CMK (cell line): ENCODE data around the gene RAC3.

Experiments
- DNase-seq: peaks from one replicate; pipeline ENCODE4 v3.0.0-alpha.2; 2010; ENCODE audit warnings: low read depth

Gene RAC3

DNA sequence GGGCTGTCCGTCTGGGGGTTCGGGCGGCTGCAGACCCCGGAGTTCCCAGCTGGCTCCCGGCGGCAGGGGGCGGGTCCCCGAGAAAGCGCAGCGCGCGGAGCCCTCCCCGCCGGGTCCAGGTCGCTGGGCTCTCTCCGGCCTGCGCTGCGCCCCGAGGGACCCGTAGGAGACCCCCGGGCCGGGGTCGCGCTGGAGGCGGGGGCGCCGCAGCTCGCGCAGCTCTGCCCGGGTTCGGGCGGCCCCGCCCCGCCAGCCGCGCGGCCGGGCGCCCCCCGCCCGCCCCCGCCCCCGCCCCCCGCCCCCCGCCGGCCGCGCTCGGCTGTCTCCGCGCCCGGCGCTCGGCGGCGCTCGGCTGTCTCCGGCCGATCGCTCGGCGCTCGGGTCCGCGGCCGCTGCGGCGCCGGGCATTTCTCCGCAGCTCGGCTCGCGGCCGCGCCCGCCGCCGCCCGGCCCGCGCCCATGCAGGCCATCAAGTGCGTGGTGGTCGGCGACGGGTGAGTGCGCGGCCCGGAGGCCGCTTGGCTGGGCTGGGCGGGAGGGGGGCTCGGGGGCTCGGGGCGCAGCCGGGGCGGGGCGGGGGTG, at the start of gene RAC3:
Gene RAC3, plus strand, starts transcription at position 376 of the 582 bp plus-strand sequence. Its CDS starts 84 bp downstream, at position 460.
- no peak for DNase-seq

- DNase-seq, result no peak
Measured at GRCh38 chr17:81983011-81983638, 48.4 kb upstream of the RAC3 start.

DNA sequence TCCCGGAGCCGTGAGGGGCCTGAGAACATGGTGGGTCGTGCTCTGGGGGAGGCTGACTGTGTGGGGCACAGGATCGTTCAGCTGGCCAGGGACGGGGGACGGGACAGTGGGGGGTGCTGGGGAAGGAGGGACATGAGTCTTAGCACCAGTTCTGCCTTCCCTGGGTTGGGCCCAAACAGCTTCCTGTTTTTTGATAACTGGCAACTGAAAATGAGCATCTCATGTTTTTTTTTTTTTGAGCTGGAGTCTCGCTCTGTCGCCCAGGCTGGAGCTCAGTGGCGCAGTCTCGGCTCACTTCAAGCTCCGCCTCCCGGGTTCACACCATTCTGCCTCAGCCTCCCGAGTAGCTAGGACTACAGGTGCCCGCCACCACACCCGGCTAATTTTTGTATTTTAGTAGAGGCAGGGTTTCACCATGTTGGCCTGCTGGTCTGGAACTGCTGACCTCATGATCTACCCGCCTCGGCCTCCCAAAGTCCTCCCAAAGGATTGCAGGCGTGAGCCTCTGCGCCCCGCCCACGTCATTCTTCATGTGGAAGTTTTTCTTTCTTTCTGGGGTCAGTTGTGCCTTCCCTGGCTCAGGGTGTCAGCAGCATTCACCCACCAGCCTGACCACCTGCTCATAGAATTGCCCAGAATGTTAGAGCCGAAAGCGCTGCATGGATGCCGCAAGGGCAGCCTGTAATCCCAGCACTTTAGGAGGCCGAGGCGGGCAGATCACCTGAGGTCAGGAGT, 47.7 kb upstream of the RAC3 start:
- DNase-seq, result no peak

DNA sequence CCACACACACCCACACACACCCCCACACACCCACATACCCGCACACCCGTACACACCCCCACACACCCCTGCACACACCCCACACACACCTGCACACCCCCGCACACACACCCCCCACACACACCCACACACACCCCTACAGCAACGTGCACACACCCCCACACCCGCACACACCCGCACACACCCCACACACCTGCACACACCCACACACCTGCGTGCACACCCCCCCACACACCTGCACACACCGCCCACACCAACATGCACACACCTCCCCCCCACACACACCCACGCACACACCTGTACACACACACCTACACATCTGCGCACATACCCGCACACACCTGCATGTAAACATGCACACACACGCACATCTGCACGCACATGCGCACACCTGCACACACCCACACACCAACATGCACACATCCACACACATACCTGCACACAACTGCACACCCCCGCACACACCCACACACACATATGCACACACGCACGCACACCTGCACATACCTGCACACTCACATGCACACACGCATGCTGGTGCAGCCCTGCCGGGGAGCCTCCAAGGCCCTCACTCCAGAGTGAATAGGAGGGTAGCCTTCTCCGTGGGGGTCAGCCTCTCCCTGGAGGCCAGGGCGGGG, 46.6 kb upstream of the RAC3 start:
- no peak for DNase-seq

DNA sequence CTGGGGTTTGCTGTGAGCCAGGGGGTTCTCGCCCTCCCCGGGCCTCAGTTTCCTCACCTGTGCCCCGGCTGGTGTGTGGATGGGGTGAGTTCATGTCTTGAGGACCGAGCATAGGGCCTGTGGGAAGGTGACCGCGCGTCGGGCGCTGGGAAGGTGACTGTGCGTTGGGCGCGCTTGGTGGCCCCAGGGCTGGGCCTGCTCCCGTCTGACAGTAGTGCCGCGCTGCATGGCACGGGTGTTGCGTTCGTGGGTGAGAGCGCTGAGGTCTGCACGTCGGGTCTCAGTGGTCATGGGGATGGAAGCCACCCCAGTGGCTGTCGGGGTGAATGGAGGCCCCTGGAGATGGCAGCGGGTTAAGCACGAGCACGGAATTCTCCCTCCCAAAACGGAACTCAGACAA, 44.9 kb upstream of the RAC3 start:
- no peak for DNase-seq

GRCh38 chr17:81987161-81987770, 44.2 kb upstream of the RAC3 start:
- no peak for DNase-seq

- no peak for DNase-seq
Measured at GRCh38 chr17:81990836-81991683, 40.4 kb upstream of the RAC3 start.

DNA sequence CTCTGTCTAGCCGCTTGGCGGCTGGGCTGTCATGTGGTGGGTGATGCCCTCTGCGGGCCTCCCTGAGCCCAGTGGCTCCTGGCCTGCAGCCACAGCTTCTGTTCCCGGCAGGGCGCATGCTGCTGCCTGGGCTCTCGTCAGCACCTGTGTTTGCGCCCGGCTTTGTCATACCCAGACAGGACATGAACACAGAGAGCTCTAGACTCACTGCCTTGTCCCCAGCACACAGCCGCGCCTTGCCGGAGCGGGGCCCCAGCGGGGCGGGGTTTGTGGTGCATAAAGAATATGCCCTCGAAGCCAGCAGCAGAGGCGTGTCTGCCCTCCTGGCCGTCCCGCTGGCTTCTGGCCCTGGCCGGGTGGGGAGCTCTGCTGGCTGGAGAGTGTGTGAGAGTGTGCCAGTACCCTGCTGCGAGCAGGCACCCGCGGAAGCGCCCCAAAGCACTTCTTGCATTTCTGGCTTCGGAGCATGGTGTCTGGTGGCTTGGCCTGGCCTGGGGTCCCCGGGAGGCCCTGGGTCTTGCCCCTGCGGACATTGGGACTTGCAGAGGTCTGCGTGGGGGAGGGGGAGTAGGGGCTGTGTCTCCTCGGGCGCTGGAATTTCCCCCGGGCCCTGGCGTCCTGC, 39.7 kb upstream of the RAC3 start:
- no peak for DNase-seq

GRCh38 chr17:81992306-81993102, 39.0 kb upstream of the RAC3 start:
- no peak for DNase-seq

GRCh38 chr17:81993729-81994592, 37.5 kb upstream of the RAC3 start:
- DNase-seq, result no peak

GRCh38 chr17:81994593-81995462, 36.6 kb upstream of the RAC3 start:
- DNase-seq, result no peak

- DNase-seq, result no peak
Measured at GRCh38 chr17:81995463-81996231, 35.8 kb upstream of the RAC3 start.

DNA sequence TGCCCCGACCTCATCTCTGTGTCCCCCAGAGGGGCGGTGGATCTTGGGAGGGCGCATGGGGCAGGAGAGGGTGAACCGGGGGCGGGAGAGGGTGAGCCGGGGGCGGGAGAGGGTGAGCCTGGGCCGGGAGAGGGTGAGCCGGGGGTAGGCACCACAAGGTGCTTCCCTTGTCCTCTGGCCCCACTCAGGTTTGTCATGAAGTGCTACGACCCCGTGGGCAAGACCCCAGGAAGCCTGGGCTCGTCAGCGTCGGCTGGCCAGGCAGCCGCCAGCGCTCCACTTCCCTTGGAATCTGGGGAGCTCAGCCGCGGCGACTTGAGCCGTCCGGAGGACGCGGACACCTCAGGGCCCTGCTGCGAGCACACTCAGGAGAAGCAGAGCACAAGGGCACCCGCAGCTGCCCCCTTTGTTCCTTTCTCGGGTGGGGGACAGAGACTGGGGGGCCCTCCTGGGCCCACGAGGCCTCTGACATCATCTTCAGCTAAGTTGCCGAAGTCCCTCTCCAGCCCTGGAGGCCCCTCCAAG, 35.2 kb upstream of the RAC3 start:
- DNase-seq, result no peak

GRCh38 chr17:81996757-81997441, 34.6 kb upstream of the RAC3 start:
- no peak for DNase-seq

DNA sequence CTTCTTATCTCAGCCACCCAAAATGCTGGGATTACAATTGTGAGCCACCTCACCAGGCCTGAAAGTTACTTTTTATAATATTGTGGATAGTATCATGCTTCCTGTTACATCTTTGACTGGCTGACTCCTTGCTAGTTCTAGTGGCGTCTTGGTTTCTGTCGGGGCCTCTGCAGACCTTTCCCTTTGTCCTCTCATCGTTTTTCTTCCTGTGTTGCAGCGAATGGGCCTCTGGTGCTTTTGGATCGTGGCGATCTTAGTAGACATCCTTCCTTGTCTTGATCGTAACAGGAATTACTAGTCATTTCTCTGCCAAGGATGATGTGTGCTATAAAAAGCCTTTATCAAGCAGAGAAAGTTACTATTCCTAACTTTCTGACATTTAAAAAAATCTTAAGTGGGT, 33.3 kb upstream of the RAC3 start:
- DNase-seq, result no peak

DNA sequence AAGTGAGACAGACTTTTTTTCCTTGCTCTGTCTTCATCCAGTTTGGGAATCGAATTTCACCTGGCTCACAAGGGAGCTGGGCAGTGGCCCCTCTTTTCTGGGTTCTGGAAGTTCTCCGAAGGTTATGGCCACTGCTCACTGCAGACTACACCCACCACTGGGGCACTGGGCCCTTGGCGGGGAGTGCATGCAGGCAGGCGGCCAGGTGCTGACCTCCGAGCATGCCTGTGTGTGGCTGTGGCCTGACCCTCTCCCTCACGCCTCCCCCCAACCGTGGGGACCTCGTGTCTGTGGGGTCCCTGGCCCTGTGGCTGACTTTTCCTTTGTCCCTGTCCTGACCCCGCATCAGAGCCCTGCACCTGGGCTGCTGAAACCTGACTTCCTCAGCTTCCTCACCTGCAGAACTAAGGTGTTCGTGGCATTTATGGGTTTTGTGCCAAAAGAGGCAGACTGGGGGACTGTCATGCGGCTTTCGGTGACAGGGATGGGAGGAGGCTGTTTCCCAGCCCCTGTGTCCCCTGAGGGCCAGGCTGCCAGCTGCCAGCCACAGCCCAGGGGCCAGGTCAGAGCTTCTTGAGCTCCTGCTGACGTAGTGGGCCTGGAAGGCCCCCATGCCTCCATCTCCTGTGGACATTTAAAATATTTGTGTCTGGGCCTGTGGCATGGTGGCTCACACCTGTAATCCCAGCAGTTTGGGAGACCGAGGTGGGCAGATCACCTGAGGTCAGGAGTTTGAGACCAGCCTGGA, 32.6 kb upstream of the RAC3 start:
- no peak for DNase-seq
